Spleen (tissue), 11 donors: ENCODE measurements around the gene TMEM183A. TPM values are rescaled to one million over a fixed set of nuclear protein-coding genes. Genes with fewer than 3 reads are reported as not detected.

Experiments used
- DNase-seq: peaks from one replicate; pipeline ENCODE4 v3.0.0-alpha.2; 2020
- H3K27ac ChIP-seq, 8 donors: fragments of 200-600 bp; sonication (generic) in 7 of 8; 1 replicate in 4 of 8; 2 replicates in 4 of 8; pipeline versions ENCODE4 v1.5.0 to v1.8.0; 2016 to 2021; ENCODE audit warnings: inconsistent platforms in 4 of 8, mild to moderate bottlenecking in 4 of 8, moderate library complexity in 1 of 8
- H3K27me3 ChIP-seq, 7 donors: fragments of 200-600 bp; sonication (generic) in 6 of 7; replicated peaks in 1 of 7; 1 replicate in 4 of 7; 2 replicates in 3 of 7; pipeline versions ENCODE4 v1.5.0 to v1.8.0; 2016 to 2021; ENCODE audit warnings: inconsistent platforms in 3 of 7, mild to moderate bottlenecking in 1 of 7
- H3K36me3 ChIP-seq, 6 donors: fragments of 200-600 bp; sonication (generic) in 5 of 6; 1 replicate in 4 of 6; 2 replicates in 2 of 6; pipeline versions ENCODE4 v1.5.0 to v1.8.0; 2016 to 2021; ENCODE audit warnings: inconsistent platforms in 2 of 6
- H3K4me1 ChIP-seq, 6 donors: fragments of 200-600 bp; sonication (generic) in 5 of 6; 1 replicate in 3 of 6; 2 replicates in 3 of 6; pipeline versions ENCODE4 v1.5.0 to v1.8.0; 2016 to 2021; ENCODE audit warnings: inconsistent platforms in 3 of 6
- H3K4me3 ChIP-seq, 8 donors: fragments of 200-600 bp; sonication (generic) in 7 of 8; 1 replicate in 4 of 8; 2 replicates in 4 of 8; pipeline versions ENCODE4 v1.5.0 to v1.8.0; 2016 to 2021; ENCODE audit warnings: inconsistent platforms in 4 of 8, mild to moderate bottlenecking in 4 of 8, moderate library complexity in 2 of 8
- H3K9me3 ChIP-seq, 8 donors: fragments of 200-600 bp; sonication (generic) in 7 of 8; 1 replicate in 4 of 8; 2 replicates in 4 of 8; pipeline versions ENCODE4 v1.5.0 to v1.8.0; 2016 to 2021; ENCODE audit warnings: inconsistent platforms in 4 of 8
- CTCF ChIP-seq, 11 experiments: fragments of 200-600 bp in 7 of 11; fragments of 450-650 bp in 4 of 11; sonication (generic) in 4 of 11; IDR thresholded peaks in 8 of 11; conservative IDR thresholded peaks in 3 of 11; 1 replicate in 7 of 11; 2 replicates in 4 of 11; pipeline versions ENCODE4 v1.4.0 to v1.8.0; 2016 to 2021; ENCODE audit warnings: antibody characterized with exemption in 11 of 11, inconsistent platforms in 4 of 11, mild to moderate bottlenecking in 1 of 11
- POLR2A ChIP-seq, 3 donors: fragments of 450-650 bp; IDR thresholded peaks; one replicate each; pipeline ENCODE4 v1.5.1; 2017; ENCODE audit warnings: antibody characterized with exemption in 3 of 3, mild to moderate bottlenecking in 1 of 3
- POLR2AphosphoS5 ChIP-seq, 3 donors: sonication (generic); formaldehyde crosslinking; IDR thresholded peaks; one replicate each; pipeline ENCODE4 v1.5.1; 2017; ENCODE audit warnings: antibody characterized with exemption in 3 of 3
- WGBS, 5 donors: extraction: QIAGEN DNeasy Blood & Tissue Kit in 3 of 5; methylation state at CpG; one replicate each; pipeline versions ENCODE4 v1.1.5 to v1.1.7; 2013 to 2018; 5-methylcytosine and 5-hydroxymethylcytosine counted together
- intact Hi-C: fragments of 100-400 bp; cut with DNase I; formaldehyde crosslinking; loops from one replicate; pipeline ENCODE4 v1.15.0; 2023; ENCODE audit warnings: low total_unique reads
- polyA plus RNA-seq, 3 donors: library from polyadenylated mRNA; stranded (reverse); fragments of 200-250 nt; gene quantifications; one replicate each; pipeline ENCODE4 v1.2.1, GENCODE V29; 2013
- total RNA-seq, 7 donors: library from RNA; depleted of rRNA in 3 of 7; stranded (reverse); fragments of >200 nt in 3 of 7; fragmentation: NEBNext Ultra II Directional in 4 of 7; extraction: Animal tissue kit (Norgen Biotek cat#: 25700) in 4 of 7; gene quantifications; one replicate each; pipeline versions ENCODE4 v1.1.0 to v1.2.1, GENCODE V29; 2016 to 2021
- donor health status: healthy with polysubstance abuse.
- donor health status: DM: no; HTN: no; CAD: no; lungs with moderate emphysema.
- donor health status: DM: no; HTN: no; CAD: no.
- donor health status: Bipolar disorder and iron deficiency.
- donor health status: healthy.
- donor health status: DM: no; HTN: no; CAD: no.
- donor health status: DM: yes; HTN: yes; CAD: no.

Gene TMEM183A
- total and polyA plus RNA-seq, 10 donors, result 30.3 to 61.9 (median 52.4) TPM

GRCh38 chr1:203072911-203073310 is 65.7 kb downstream of the TMEM183A start:
- H3K4me3 ChIP-seq, result no peak overlapping the region
- DNase-seq, result no peak
- H3K4me1 ChIP-seq, result peaks cover 16 to 56% (median 47%) of the 10 kb centered on the region in 6 donors
- no peak overlapping the region for H3K27ac ChIP-seq
- H3K9me3 ChIP-seq, result no peaks in the 10 kb centered on the region
- intact Hi-C loops, result no loop called here
- no peaks in the 10 kb centered on the region for H3K36me3 ChIP-seq
- TF ChIP-seq POLR2AphosphoS5 (IDR thresholded peaks at IDR 0.05) (no peak), POLR2A (IDR thresholded peaks at IDR 0.05) (no peak), CTCF (IDR thresholded peaks at IDR 0.05 in 8 of 11, conservative IDR thresholded peaks at IDR 0.05 in 3 of 11) (no peak)
- H3K27me3 ChIP-seq, result peaks cover 0 to 42% (median 9%) of the 10 kb centered on the region in 7 donors
- 73 to 89% (median 78%) methylated on average over 3 of the region's 3 CpGs for WGBS, 5 donors

GRCh38 chr1:203073469-203073868 is 66.3 kb downstream of the TMEM183A start:
- intact Hi-C loops, result no loop called here
- no peak overlapping the region for H3K27ac ChIP-seq
- H3K9me3 ChIP-seq, result no peaks in the 10 kb centered on the region
- no peak overlapping the region for H3K4me3 ChIP-seq
- DNase-seq, result no peak
- 84 to 96% (median 85%) methylated on average over 2 of the region's 2 CpGs for WGBS, 5 donors
- H3K36me3 ChIP-seq, result no peaks in the 10 kb centered on the region
- peaks cover 0 to 46% (median 9%) of the 10 kb centered on the region in 7 donors for H3K27me3 ChIP-seq
- peaks cover 15 to 51% (median 42%) of the 10 kb centered on the region in 6 donors for H3K4me1 ChIP-seq
- no peak for TF ChIP-seq POLR2A (IDR thresholded peaks at IDR 0.05)
- no peak for TF ChIP-seq CTCF (IDR thresholded peaks at IDR 0.05 in 8 of 11, conservative IDR thresholded peaks at IDR 0.05 in 3 of 11)
- TF ChIP-seq POLR2AphosphoS5 (IDR thresholded peaks at IDR 0.05), result no peak

Other genes starting within 250 kb of the TMEM183A start
- 10 to 100 TPM; 45.4 to 71.9 (median 59.4) TPM for gene KDM5B, start 199.0 kb upstream of the TMEM183A start, total RNA-seq
- gene KDM5B, start 199.0 kb upstream of the TMEM183A start, polyA plus RNA-seq, result 1 to 10 TPM; 7.7 to 8.9 (median 8.4) TPM
- gene PCAT6, start 196.4 kb upstream of the TMEM183A start, total RNA-seq, result 1 to 10 TPM in 1 of 7 donors, under 1 TPM in 3, not detected in 3; 0.81 to 1.3 (median 0.84) TPM
- gene PCAT6, start 196.4 kb upstream of the TMEM183A start, polyA plus RNA-seq, result 1 to 10 TPM; 1.3 to 2.4 (median 1.6) TPM
- 10 to 100 TPM in 3 of 7 donors, 1 to 10 TPM in 4; 8.4 to 11.5 (median 9.2) TPM for gene RABIF, start 118.2 kb upstream of the TMEM183A start, total RNA-seq
- 1 to 10 TPM; 5.9 to 9.4 (median 7.6) TPM for gene RABIF, start 118.2 kb upstream of the TMEM183A start, polyA plus RNA-seq
- 10 to 100 TPM; 20.6 to 35.4 (median 24.6) TPM for gene KLHL12, start 80.1 kb upstream of the TMEM183A start, total RNA-seq
- gene KLHL12, start 80.1 kb upstream of the TMEM183A start, polyA plus RNA-seq, result 10 to 100 TPM; 14.8 to 16.0 (median 15.8) TPM
- 100 to 1,000 TPM in 5 of 7 donors, 10 to 100 TPM in 2; 90.9 to 167 (median 128) TPM for gene ADIPOR1, start 49.1 kb upstream of the TMEM183A start, total RNA-seq
- 10 to 100 TPM; 34.0 to 57.6 (median 39.7) TPM for gene ADIPOR1, start 49.1 kb upstream of the TMEM183A start, polyA plus RNA-seq
- 10 to 100 TPM; 41.1 to 60.5 (median 51.4) TPM for gene CYB5R1, start 40.1 kb upstream of the TMEM183A start, total RNA-seq
- 10 to 100 TPM; 26.2 to 29.9 (median 28.9) TPM for gene CYB5R1, start 40.1 kb upstream of the TMEM183A start, polyA plus RNA-seq
- gene PPFIA4, start 19.1 kb downstream of the TMEM183A start, total RNA-seq, result 10 to 100 TPM in 2 of 7 donors, 1 to 10 TPM in 5; 2.5 to 12.0 (median 6.6) TPM
- 1 to 10 TPM in 1 of 3 donors, under 1 TPM in 2; 0.21 to 2.2 (median 0.52) TPM for gene PPFIA4, start 19.1 kb downstream of the TMEM183A start, polyA plus RNA-seq
- gene MYOG, start 78.6 kb downstream of the TMEM183A start, total RNA-seq, result not detected
- gene MYOG, start 78.6 kb downstream of the TMEM183A start, polyA plus RNA-seq, result not detected
- gene ADORA1, start 120.4 kb downstream of the TMEM183A start, total RNA-seq, result 10 to 100 TPM in 3 of 7 donors, 1 to 10 TPM in 4; 3.7 to 13.5 (median 8.5) TPM
- gene ADORA1, start 120.4 kb downstream of the TMEM183A start, polyA plus RNA-seq, result 1 to 10 TPM in 2 of 3 donors, under 1 TPM in 1; 0.37 to 3.2 (median 1.0) TPM
- 1 to 10 TPM in 1 of 7 donors, under 1 TPM in 3, not detected in 3; 0.32 to 2.7 (median 0.74) TPM for gene MYBPH, start 168.5 kb downstream of the TMEM183A start, total RNA-seq
- under 1 TPM; 0.09 to 0.23 (median 0.22) TPM for gene MYBPH, start 168.5 kb downstream of the TMEM183A start, polyA plus RNA-seq
- gene CHI3L1, start 179.3 kb downstream of the TMEM183A start, total RNA-seq, result 10 to 100 TPM in 4 of 7 donors, 1 to 10 TPM in 3; 7.1 to 41.2 (median 15.2) TPM
- 10 to 100 TPM in 2 of 3 donors, 1 to 10 TPM in 1; 2.7 to 40.8 (median 15.7) TPM for gene CHI3L1, start 179.3 kb downstream of the TMEM183A start, polyA plus RNA-seq
- gene CHIT1, start 222.3 kb downstream of the TMEM183A start, total RNA-seq, result 10 to 100 TPM in 2 of 7 donors, 1 to 10 TPM in 5; 2.2 to 31.0 (median 7.8) TPM
- 100 to 1,000 TPM in 1 of 3 donors, 1 to 10 TPM in 2; 2.0 to 165 (median 2.2) TPM for gene CHIT1, start 222.3 kb downstream of the TMEM183A start, polyA plus RNA-seq